Measurements from ENCODE around the gene TOP3A.

TOP3A gene

DNA sequence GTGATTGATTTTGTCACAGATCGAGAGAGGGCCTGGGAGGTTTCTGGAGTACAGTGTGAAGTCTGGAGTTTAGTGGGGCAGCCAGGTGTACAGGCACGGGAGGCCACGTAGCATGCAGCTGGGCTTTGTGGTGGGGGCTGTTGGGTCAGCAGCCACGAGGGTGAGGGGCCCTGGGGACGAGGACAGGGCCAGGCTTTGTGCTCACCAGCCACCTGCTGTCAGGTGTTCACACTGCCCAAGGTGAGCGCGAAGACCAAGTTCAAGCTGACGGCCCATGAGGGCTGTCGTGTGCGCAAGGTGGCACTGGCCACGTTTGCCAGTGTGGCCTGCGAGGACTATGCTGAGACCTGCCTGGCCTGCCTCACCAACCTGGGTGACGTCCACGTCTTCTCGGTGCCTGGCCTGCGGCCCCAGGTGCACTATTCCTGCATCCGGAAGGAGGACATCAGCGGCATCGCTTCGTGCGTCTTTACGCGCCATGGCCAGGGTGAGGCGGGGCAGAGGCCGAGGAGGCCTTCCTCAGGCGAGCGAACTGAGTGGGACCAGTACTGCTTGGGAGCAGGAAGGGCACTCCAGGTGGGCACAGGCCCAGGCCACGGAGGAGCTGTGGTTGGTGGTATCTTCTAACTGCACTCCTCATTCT, 73.4 kb downstream of the TOP3A start:
- DNase-seq, result no peak
- H3K4me1 ChIP-seq, result no peaks in the 10 kb centered on the region
- H3K9me3 ChIP-seq, result no peaks in the 10 kb centered on the region
- no peak overlapping the region for H3K4me3 ChIP-seq (ENCODE audit: low read depth, low read length)
- no peaks in the 10 kb centered on the region for H3K27me3 ChIP-seq
- TF ChIP-seq, protein P1, sequence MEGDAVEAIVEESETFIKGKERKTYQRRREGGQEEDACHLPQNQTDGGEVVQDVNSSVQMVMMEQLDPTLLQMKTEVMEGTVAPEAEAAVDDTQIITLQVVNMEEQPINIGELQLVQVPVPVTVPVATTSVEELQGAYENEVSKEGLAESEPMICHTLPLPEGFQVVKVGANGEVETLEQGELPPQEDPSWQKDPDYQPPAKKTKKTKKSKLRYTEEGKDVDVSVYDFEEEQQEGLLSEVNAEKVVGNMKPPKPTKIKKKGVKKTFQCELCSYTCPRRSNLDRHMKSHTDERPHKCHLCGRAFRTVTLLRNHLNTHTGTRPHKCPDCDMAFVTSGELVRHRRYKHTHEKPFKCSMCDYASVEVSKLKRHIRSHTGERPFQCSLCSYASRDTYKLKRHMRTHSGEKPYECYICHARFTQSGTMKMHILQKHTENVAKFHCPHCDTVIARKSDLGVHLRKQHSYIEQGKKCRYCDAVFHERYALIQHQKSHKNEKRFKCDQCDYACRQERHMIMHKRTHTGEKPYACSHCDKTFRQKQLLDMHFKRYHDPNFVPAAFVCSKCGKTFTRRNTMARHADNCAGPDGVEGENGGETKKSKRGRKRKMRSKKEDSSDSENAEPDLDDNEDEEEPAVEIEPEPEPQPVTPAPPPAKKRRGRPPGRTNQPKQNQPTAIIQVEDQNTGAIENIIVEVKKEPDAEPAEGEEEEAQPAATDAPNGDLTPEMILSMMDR (IDR thresholded peaks at IDR 0.05; ENCODE audit: low read depth, low read length), result no peak
- H3K36me3 ChIP-seq, result no peaks in the 10 kb centered on the region

DNA sequence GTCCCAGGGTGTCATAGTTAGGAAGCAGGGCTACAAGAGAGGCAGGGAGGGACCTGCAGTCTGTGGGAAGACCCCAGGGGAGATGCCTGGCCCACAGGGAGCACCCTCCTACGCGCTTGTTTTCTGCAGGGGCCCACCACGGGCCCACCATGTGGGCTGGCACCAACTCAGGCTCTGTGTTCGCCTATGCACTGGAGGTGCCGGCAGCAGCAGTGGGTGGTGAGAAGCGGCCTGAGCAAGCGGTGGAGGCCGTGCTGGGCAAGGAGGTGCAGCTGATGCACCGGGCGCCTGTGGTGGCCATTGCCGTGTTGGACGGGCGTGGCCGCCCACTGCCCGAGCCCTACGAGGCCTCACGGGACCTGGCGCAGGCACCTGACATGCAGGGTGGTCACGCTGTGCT, 74.3 kb downstream of the TOP3A start:
- Histone ChIP-seq H3K9me3 (no peaks in the 10 kb centered on the region), H3K27me3 (no peaks in the 10 kb centered on the region), H3K36me3 (no peaks in the 10 kb centered on the region), H3K4me3 (ENCODE audit: low read depth, low read length) (no peak overlapping the region), H3K4me1 (no peaks in the 10 kb centered on the region)
- no peak for DNase-seq
- TF ChIP-seq, protein P1 (IDR thresholded peaks at IDR 0.05; ENCODE audit: low read depth, low read length), result no peak

DNA sequence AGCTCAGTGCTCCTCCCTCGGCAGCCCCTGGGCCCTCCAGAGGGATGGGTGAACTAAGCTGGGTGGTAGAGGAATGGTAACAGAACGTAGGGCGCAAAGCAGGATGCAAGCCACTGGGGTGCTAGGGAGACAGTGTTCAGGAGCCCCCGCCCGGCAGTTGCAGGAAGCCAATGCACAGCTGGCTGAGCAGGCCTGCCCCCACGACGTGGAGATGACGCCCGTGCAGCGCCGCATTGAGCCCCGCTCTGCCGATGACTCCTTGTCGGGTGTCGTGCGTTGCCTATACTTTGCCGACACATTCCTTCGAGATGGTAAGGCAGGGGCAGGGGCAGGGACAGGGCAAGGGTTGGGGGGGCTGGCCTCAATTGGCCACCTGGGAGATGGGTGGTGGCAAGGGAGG, 76.5 kb downstream of the TOP3A start:
- H3K27me3 ChIP-seq, result no peaks in the 10 kb centered on the region
- H3K4me3 ChIP-seq (ENCODE audit: low read depth, low read length), result no peak overlapping the region
- no peaks in the 10 kb centered on the region for H3K36me3 ChIP-seq
- TF ChIP-seq, protein P1 (IDR thresholded peaks at IDR 0.05; ENCODE audit: low read depth, low read length), result no peak
- no peaks in the 10 kb centered on the region for H3K9me3 ChIP-seq
- DNase-seq, result no peak
- H3K4me1 ChIP-seq, result no peaks in the 10 kb centered on the region

DNA sequence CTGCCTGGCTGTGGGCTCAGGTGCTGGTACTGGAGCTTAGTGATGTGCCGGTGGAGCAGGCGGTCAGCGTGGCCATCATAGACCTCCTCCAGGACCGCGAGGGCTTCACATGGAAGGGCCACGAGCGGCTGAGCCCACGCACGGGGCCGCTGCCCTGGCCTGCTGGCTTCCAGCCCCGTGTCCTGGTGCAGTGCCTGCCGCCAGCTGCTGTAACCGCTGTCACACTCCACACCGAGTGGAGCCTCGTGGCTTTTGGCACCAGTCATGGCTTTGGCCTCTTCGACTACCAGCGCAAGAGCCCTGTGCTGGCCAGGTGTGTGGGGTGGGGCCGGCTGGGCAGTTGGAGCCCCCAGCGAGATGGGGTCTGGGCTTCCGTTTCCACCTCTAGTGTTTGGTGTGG, 77.3 kb downstream of the TOP3A start:
- no peak for DNase-seq
- no peaks in the 10 kb centered on the region for H3K27me3 ChIP-seq
- H3K4me1 ChIP-seq, result no peaks in the 10 kb centered on the region
- TF ChIP-seq, protein P1 (IDR thresholded peaks at IDR 0.05; ENCODE audit: low read depth, low read length), result no peak
- H3K9me3 ChIP-seq, result no peaks in the 10 kb centered on the region
- no peak overlapping the region for H3K4me3 ChIP-seq (ENCODE audit: low read depth, low read length)
- no peaks in the 10 kb centered on the region for H3K36me3 ChIP-seq

DNA sequence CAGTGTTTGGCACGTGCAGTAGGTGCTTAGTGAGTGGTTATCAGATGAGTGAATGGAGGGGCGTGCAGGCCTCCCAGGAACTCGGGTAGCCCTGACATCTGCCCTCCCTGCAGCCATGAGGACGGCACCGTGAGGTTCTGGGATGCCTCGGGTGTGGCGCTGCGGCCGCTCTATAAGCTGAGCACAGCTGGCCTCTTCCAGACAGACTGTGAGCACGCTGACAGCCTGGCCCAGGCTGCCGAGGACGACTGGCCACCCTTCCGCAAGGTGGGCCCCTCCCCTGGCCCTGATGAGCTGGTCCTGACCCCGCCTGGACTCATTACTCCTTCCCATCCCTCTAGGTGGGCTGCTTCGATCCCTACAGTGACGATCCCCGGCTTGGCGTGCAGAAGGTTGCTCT, 78.3 kb downstream of the TOP3A start:
- H3K9me3 ChIP-seq, result no peaks in the 10 kb centered on the region
- no peak overlapping the region for H3K4me3 ChIP-seq (ENCODE audit: low read depth, low read length)
- DNase-seq, result no peak
- no peaks in the 10 kb centered on the region for H3K27me3 ChIP-seq
- TF ChIP-seq, protein P1 (IDR thresholded peaks at IDR 0.05; ENCODE audit: low read depth, low read length), result no peak
- no peaks in the 10 kb centered on the region for H3K36me3 ChIP-seq
- no peaks in the 10 kb centered on the region for H3K4me1 ChIP-seq

DNA sequence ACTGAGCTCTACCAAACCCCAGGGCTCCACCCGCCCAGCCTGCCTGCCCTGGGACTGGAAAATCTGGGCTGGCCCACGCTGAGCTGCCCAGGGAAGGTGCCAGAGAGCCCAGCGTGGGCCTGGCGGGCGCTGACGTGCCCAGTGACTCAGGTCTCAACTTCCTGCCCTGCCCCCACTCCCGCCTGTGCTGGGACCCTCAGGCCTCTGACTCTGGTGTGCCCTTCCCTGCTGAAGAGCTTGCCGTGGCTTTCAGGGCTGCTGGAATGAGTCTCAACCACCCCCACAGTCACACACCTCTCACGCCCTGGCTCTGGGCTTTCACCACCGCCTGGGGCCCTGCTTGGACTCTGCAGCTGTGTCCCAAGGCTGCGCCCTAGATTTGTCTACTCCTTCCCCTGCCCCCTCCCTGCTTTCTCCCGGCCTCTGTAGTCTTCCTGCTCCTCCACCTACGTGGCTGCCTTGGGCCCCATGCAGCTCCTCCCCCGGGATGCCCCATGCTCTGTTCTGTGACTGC, 79.0 kb downstream of the TOP3A start:
- Histone ChIP-seq H3K9me3 (no peaks in the 10 kb centered on the region), H3K36me3 (no peaks in the 10 kb centered on the region), H3K4me1 (no peaks in the 10 kb centered on the region), H3K4me3 (ENCODE audit: low read depth, low read length) (no peak overlapping the region), H3K27me3 (no peaks in the 10 kb centered on the region)
- TF ChIP-seq, protein P1 (IDR thresholded peaks at IDR 0.05; ENCODE audit: low read depth, low read length), result no peak
- no peak for DNase-seq

All from BE2C (cell line).